Coronary artery (tissue), 2 donors: Measurements from ENCODE around the gene SLC24A3.

Source experiments
- DNase-seq: peaks from one replicate; pipeline ENCODE4 v3.0.0-alpha.2; 2017; ENCODE audit warnings: low spot score
- H3K27ac ChIP-seq, 2 donors: fragments of 200-600 bp; sonication (generic); one replicate each; pipeline ENCODE4 v1.5.1; 2016 to 2019
- H3K4me3 ChIP-seq: fragments of 200-600 bp; sonication (generic); 2 replicates; pipeline ENCODE4 v1.5.1; 2016; ENCODE audit warnings: mild to moderate bottlenecking, moderate library complexity
- TF ChIP-seq, protein P1 (sequence below): fragments of 200-600 bp; sonication (generic); IDR thresholded peaks from one replicate; pipeline ENCODE4 v1.5.1; 2019; ENCODE audit warnings: antibody characterized with exemption

The SLC24A3 gene

GRCh38 chr20:19616620-19617019, 404.2 kb downstream of the SLC24A3 start:
- Histone ChIP-seq H3K4me3 (no peak overlapping the region), H3K27ac (no peak overlapping the region)
- DNase-seq: no peak
- TF ChIP-seq, protein P1, sequence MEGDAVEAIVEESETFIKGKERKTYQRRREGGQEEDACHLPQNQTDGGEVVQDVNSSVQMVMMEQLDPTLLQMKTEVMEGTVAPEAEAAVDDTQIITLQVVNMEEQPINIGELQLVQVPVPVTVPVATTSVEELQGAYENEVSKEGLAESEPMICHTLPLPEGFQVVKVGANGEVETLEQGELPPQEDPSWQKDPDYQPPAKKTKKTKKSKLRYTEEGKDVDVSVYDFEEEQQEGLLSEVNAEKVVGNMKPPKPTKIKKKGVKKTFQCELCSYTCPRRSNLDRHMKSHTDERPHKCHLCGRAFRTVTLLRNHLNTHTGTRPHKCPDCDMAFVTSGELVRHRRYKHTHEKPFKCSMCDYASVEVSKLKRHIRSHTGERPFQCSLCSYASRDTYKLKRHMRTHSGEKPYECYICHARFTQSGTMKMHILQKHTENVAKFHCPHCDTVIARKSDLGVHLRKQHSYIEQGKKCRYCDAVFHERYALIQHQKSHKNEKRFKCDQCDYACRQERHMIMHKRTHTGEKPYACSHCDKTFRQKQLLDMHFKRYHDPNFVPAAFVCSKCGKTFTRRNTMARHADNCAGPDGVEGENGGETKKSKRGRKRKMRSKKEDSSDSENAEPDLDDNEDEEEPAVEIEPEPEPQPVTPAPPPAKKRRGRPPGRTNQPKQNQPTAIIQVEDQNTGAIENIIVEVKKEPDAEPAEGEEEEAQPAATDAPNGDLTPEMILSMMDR: no peak

GRCh38 chr20:19617256-19617655, 404.8 kb downstream of the SLC24A3 start:
- no peak for DNase-seq
- no peak overlapping the region for H3K27ac ChIP-seq
- H3K4me3 ChIP-seq: no peak overlapping the region
- TF ChIP-seq, protein P1: no peak

GRCh38 chr20:19618711-19619110, 406.3 kb downstream of the SLC24A3 start:
- H3K27ac ChIP-seq: no peak overlapping the region
- TF ChIP-seq, protein P1: no peak
- no peak overlapping the region for H3K4me3 ChIP-seq
- no peak for DNase-seq

GRCh38 chr20:19619904-19620430, 407.5 kb downstream of the SLC24A3 start:
- TF ChIP-seq, protein P1: no peak
- H3K4me3 ChIP-seq: no peak overlapping the region
- no peak for DNase-seq
- H3K27ac ChIP-seq: no peak overlapping the region

DNA sequence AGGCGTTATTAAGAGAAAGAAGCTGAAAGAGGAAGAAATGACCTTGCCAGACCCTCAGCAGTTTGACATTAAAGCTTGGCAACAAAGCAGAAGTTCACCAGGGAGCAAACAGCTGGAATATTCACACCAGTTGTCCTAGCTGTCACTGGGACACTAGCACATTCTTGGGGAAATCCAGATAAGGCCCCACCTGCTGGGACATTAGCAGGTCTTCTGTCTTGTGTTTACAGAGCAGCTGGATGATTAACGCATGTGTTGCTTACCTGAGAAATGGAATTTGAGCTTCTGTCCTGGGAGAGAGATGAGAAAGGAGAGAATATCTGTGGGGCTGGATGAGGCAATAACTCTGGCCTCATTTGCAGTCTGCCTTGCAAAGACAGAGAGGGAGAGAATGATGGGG, 408.0 kb downstream of the SLC24A3 start:
- Histone ChIP-seq H3K27ac (no peak overlapping the region), H3K4me3 (no peak overlapping the region)
- no peak for DNase-seq
- TF ChIP-seq, protein P1: no peak

- H3K27ac ChIP-seq: no peak overlapping the region
- DNase-seq: no peak
- TF ChIP-seq, protein P1: no peak
- no peak overlapping the region for H3K4me3 ChIP-seq
Measured at GRCh38 chr20:19621072-19621471, 408.6 kb downstream of the SLC24A3 start.

- Histone ChIP-seq H3K4me3 (no peak overlapping the region), H3K27ac (no peak overlapping the region)
- TF ChIP-seq, protein P1: no peak
- no peak for DNase-seq
Measured at GRCh38 chr20:19624221-19624965, 412.0 kb downstream of the SLC24A3 start.
